Measurements from ENCODE around the gene EGFL7. TPM values are rescaled to one million over a fixed set of nuclear protein-coding genes. Genes with fewer than 3 reads are reported as not detected.
A peak's percentile ranks its signal among the peaks of the same experiment; 100 is the strongest.

Gene EGFL7
- polyA plus RNA-seq, 3 donors: 1.3 to 2.8 (median 2.2) TPM

DNA sequence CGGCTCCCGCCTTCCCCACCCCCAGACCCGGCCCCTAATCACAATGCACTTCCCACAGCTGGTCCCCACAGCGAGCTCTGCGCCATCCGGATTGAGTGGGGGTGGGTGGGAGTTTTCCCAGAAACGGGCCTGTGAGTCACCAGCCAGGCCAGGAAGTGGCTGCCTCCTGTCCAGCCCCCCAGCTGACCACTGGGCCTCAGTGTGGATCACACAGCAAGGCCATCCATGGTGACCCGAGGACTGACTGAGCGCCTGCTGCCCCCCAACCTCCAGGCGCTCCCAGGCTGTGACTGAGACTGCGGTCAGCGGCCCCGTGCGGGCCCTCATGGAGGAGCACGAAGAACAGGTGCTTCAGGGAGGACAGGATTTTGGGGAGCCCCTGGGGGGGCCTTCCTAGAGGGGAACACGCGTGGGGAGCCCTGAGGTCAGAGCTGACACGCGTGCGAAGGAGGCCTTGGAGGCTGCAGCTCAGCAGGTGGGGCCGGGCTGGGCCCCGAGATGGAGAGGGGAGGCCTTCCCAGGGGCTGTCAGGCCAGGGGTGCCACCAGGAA lies 48.3 kb upstream of the EGFL7 start:
- H3K79me2 ChIP-seq (ENCODE audit: insufficient read depth, low read length): no peaks in the 10 kb centered on the region

DNA sequence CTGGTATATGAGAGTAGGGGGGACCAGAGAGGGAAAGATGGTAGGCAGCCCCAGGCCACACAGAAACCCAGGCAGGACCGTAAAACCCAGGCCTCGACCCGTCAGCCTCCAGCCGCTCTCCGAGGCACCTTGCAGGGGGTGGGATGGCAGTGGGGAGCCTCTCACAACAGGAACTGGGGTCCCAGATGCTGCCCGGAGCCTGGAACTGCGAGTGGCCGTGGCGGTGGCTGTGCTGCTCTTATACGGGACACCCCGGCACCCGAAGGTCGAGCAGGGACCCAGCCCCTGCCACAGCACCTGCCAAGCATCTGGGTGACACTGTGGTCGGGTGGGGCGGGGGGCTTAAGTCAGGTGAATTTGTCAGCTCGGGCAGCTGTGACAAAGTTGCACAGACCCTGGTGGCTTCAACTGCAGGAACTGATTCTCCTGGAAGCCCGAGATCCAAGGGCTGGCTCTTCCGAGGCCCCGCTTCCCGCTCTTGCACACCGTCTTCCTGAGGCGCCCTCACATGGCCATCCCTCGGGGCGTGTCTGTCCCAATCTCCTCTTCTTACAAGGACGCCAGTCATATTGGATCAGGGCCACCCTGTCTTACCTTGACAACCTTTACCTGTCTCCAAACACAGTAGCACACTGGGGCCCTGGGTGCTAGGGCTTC lies 47.6 kb upstream of the EGFL7 start:
- H2AFZ ChIP-seq (ENCODE audit: insufficient read depth, low read depth, low read length, poor library complexity, severe bottlenecking): no peak overlapping the region
- no peak overlapping the region for H3K27ac ChIP-seq (ENCODE audit: low read depth in 1 of 2, low read length in 2 of 2)
- peaks cover 0 to 3% of the 10 kb centered on the region in 2 donors for H3K36me3 Mint-ChIP-seq
- H3K79me2 ChIP-seq (ENCODE audit: insufficient read depth, low read length): no peaks in the 10 kb centered on the region
- no peaks in the 10 kb centered on the region for H3K36me3 ChIP-seq (replicated peaks in 1 of 2; ENCODE audit: control insufficient read depth in 1 of 2, insufficient read depth in 2 of 2, low read length in 2 of 2)
- H3K9me3 ChIP-seq (replicated peaks in 1 of 2; ENCODE audit: control insufficient read depth in 1 of 2, insufficient read depth in 1 of 2, low read length in 2 of 2): no peaks in the 10 kb centered on the region
- TF ChIP-seq, protein P1, sequence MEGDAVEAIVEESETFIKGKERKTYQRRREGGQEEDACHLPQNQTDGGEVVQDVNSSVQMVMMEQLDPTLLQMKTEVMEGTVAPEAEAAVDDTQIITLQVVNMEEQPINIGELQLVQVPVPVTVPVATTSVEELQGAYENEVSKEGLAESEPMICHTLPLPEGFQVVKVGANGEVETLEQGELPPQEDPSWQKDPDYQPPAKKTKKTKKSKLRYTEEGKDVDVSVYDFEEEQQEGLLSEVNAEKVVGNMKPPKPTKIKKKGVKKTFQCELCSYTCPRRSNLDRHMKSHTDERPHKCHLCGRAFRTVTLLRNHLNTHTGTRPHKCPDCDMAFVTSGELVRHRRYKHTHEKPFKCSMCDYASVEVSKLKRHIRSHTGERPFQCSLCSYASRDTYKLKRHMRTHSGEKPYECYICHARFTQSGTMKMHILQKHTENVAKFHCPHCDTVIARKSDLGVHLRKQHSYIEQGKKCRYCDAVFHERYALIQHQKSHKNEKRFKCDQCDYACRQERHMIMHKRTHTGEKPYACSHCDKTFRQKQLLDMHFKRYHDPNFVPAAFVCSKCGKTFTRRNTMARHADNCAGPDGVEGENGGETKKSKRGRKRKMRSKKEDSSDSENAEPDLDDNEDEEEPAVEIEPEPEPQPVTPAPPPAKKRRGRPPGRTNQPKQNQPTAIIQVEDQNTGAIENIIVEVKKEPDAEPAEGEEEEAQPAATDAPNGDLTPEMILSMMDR (IDR thresholded peaks at IDR 0.05): no peak
- H3K27me3 Mint-ChIP-seq (ENCODE audit: low read depth in 3 of 3): peaks cover 0 to 5% (median 2%) of the 10 kb centered on the region in 3 donors
- H3K9ac ChIP-seq (ENCODE audit: insufficient read depth, low read length, poor library complexity, severe bottlenecking): peak overlapping the region; percentile 27
- 91% methylated on average over 25 of the region's 25 CpGs for WGBS (ENCODE audit: insufficient coverage)
- no peaks in the 10 kb centered on the region for H4K20me1 ChIP-seq (ENCODE audit: insufficient read depth, low read length)
- H3K4me1 ChIP-seq (ENCODE audit: control insufficient read depth in 1 of 2, insufficient read depth in 2 of 2, low read length in 2 of 2): peaks cover 41 to 50% of the 10 kb centered on the region in 2 donors
- H3K27ac Mint-ChIP-seq: peak overlapping the region in 2 of 7 donors; percentile 50 to 77
- peaks cover 39% of the 10 kb centered on the region for H3K4me1 Mint-ChIP-seq
- no peak overlapping the region for H3K4me3 Mint-ChIP-seq
- H3K4me2 ChIP-seq (replicated peaks; ENCODE audit: extremely low read depth, low read length, poor library complexity, severe bottlenecking): no peak overlapping the region
- H3K9me3 Mint-ChIP-seq: peaks cover 0 to 1% (median 0%) of the 10 kb centered on the region in 7 donors
- intact Hi-C loops (cut with micrococcal nuclease): loop anchor here (5.0 to 10.0 kb wide), 3 partner anchors 50 to 68 kb away; partner anchors contain the start of gene NOTCH1 (in 1 of the 2)
- no peak overlapping the region for H3K4me3 ChIP-seq (replicated peaks in 1 of 3; ENCODE audit: low read depth in 2 of 3, low read length in 3 of 3)
- H3K27me3 ChIP-seq (ENCODE audit: control insufficient read depth in 2 of 2, insufficient read depth in 2 of 2, low read length in 2 of 2): no peaks in the 10 kb centered on the region
- DNase-seq: no peak

More for the DNA sequence above, 48.3 kb upstream of the EGFL7 start:
- no peaks in the 10 kb centered on the region for H3K36me3 ChIP-seq (replicated peaks in 1 of 2; ENCODE audit: control insufficient read depth in 1 of 2, insufficient read depth in 2 of 2, low read length in 2 of 2)
- no peak overlapping the region for H3K4me3 ChIP-seq (replicated peaks in 1 of 3; ENCODE audit: low read depth in 2 of 3, low read length in 3 of 3)
- Mint-ChIP-seq H3K27ac (no peak overlapping the region), H3K9me3 (peaks cover 0 to 1% (median 0%) of the 10 kb centered on the region in 7 donors), H3K36me3 (peaks cover 0 to 3% of the 10 kb centered on the region in 2 donors), H3K4me1 (peaks cover 33% of the 10 kb centered on the region), H3K27me3 (ENCODE audit: low read depth in 3 of 3) (peaks cover 0 to 7% (median 2%) of the 10 kb centered on the region in 3 donors), H3K4me3 (no peak overlapping the region)
- peaks cover 35 to 43% of the 10 kb centered on the region in 2 donors for H3K4me1 ChIP-seq (ENCODE audit: control insufficient read depth in 1 of 2, insufficient read depth in 2 of 2, low read length in 2 of 2)
- no peak overlapping the region for H3K4me2 ChIP-seq (replicated peaks; ENCODE audit: extremely low read depth, low read length, poor library complexity, severe bottlenecking)
- H3K27ac ChIP-seq (ENCODE audit: low read depth in 1 of 2, low read length in 2 of 2): no peak overlapping the region
- no peak overlapping the region for H3K9ac ChIP-seq (ENCODE audit: insufficient read depth, low read length, poor library complexity, severe bottlenecking)
- intact Hi-C loops (cut with micrococcal nuclease): loop anchor here in 1 of 2 donors (10.0 kb wide), 1 partner anchor 50 kb away; no protein-coding TSS in a partner anchor
- no peaks in the 10 kb centered on the region for H4K20me1 ChIP-seq (ENCODE audit: insufficient read depth, low read length)
- TF ChIP-seq, protein P1 (IDR thresholded peaks at IDR 0.05): no peak
- no peaks in the 10 kb centered on the region for H3K9me3 ChIP-seq (replicated peaks in 1 of 2; ENCODE audit: control insufficient read depth in 1 of 2, insufficient read depth in 1 of 2, low read length in 2 of 2)
- no peaks in the 10 kb centered on the region for H3K27me3 ChIP-seq (ENCODE audit: control insufficient read depth in 2 of 2, insufficient read depth in 2 of 2, low read length in 2 of 2)
- WGBS (ENCODE audit: insufficient coverage): 95% methylated on average over 15 of the region's 22 CpGs
- no peak for DNase-seq
- no peak overlapping the region for H2AFZ ChIP-seq (ENCODE audit: insufficient read depth, low read depth, low read length, poor library complexity, severe bottlenecking)
